Activated CD4-positive, alpha-beta T cell treated with anti-CD3 and anti-CD28 coated beads, Interleukin-2, amount 10 ng/mL, durations not matched to agents 7 days and 5 days (primary cell): ENCODE results near the gene BSG. TPM values are rescaled to one million over a fixed set of nuclear protein-coding genes. Genes with fewer than 3 reads are reported as not detected.

ENCODE experiments used
- CTCF ChIA-PET: fragments of 350-600 bp; sonication (Branson Sonifier 250); formaldehyde crosslinking; loops from one replicate; lab custom pipeline; 2021; ENCODE audit warnings: antibody characterized with exemption; lab: Charles Lee
- POLR2A ChIA-PET: fragments of 350-600 bp; sonication (Branson Sonifier 250); formaldehyde crosslinking; loops from one replicate; lab custom pipeline; 2021; ENCODE audit warnings: antibody characterized with exemption; lab: Charles Lee
- DNase-seq: peaks from one replicate; pipeline ENCODE4 v3.0.0-alpha.2; 2020
- H3K27ac Mint-ChIP-seq: one replicate; pipeline ENCODE4 v1.8.0; 2021; ENCODE audit warnings: mild to moderate bottlenecking, moderate library complexity, mixed read lengths
- H3K27me3 Mint-ChIP-seq: one replicate; pipeline ENCODE4 v1.8.0; 2021; ENCODE audit warnings: mixed read lengths
- H3K36me3 Mint-ChIP-seq: one replicate; pipeline ENCODE4 v1.8.0; 2021; ENCODE audit warnings: low read depth, mixed read lengths
- H3K4me1 Mint-ChIP-seq: one replicate; pipeline ENCODE4 v1.8.0; 2021; ENCODE audit warnings: mixed read lengths
- H3K4me3 Mint-ChIP-seq: one replicate; pipeline ENCODE4 v1.8.0; 2021; ENCODE audit warnings: mild to moderate bottlenecking, moderate library complexity, mixed read lengths
- H3K9me3 Mint-ChIP-seq: one replicate; pipeline ENCODE4 v1.8.0; 2021; ENCODE audit warnings: mixed read lengths
- total RNA-seq, 2 experiments: library from RNA; stranded (reverse); gene quantifications; one replicate each; pipeline ENCODE4 v1.2.3, GENCODE V29; 2021

The BSG gene
- total RNA-seq, 2 experiments from 2014 or later: 233 TPM

DNA sequence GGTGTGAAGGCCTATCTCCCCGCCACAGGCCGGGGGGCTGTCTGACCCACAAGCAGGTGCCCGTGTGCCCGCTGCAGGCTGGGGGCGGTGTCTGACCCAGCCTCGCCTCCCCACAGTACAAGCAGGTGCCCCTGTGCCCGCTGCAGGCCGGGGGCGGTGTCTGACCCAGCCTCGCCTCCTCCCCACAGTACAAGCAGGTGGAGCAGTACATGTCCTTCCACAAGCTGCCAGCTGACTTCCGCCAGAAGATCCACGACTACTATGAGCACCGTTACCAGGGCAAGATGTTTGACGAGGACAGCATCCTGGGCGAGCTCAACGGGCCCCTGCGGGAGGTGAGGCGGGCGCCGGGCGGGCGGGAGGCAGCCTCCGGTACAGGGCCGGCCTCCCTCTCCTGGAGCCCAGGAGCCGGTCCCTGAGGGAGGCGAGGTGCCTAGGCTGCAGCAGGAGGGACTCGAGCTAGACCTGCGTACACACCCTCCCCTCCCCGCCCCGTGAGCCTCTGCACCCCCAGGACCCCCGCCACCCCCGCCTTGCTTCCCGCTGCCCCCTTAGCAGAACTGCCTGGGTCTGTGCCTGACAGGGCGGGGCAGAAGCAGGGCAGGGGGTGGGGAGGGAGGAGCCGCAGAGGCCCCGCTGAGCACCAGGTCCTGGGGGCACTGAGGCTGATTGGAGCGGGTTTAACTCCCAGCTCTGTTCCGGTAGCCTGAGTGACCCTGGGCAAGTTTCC lies 37.8 kb downstream of the BSG start:
- POLR2A ChIA-PET: no interaction called here
- H3K27ac Mint-ChIP-seq: peak overlapping the region; percentile 96
- H3K27me3 Mint-ChIP-seq: no peaks in the 10 kb centered on the region
- peak; percentile 64 for DNase-seq
- no peaks in the 10 kb centered on the region for H3K9me3 Mint-ChIP-seq
- CTCF ChIA-PET: interaction anchor here (1.5 kb wide), 1 partner anchor 22 kb away, joined by 4 read pairs; no protein-coding TSS in a partner anchor
- peak overlapping the region; percentile 84 for H3K4me3 Mint-ChIP-seq
- peaks cover 18% of the 10 kb centered on the region for H3K4me1 Mint-ChIP-seq
- H3K36me3 Mint-ChIP-seq: peaks cover 11% of the 10 kb centered on the region

DNA sequence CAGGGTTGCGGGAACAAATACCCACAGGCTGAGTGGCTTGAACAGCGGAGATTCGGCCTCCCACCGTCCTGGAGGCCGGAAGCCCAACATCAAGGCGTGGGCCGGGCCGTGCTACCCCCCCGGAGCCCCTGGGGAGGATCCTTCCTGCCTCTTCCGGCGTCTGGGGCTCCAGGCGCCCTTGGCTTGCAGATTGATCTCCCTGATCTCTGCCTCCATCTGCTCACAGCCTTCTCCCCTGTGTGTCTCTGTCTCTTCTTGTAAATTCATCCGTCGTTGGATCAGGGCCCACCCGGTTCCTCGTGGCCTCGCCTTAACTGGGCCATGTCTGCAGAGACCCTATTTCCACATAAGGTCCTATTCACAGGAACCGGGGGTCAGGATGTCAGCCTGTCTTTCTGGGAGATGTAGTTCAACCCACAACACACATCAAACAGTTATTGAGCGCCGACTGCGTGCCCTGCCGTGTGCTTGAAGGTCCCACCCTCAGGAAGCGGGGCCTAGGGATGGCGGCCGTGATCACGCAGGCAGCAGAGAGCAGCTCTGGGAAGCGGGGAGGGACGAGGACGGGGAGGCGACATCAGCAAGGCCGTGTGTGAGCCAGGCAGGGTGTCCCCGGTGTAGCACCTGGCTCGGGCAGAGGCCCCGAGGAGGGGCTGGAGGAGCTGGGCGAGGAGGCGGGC lies 38.5 kb downstream of the BSG start:
- Mint-ChIP-seq H3K27me3 (no peaks in the 10 kb centered on the region), H3K9me3 (no peaks in the 10 kb centered on the region), H3K4me1 (peaks cover 21% of the 10 kb centered on the region), H3K4me3 (peak overlapping the region; percentile 84), H3K36me3 (peaks cover 16% of the 10 kb centered on the region), H3K27ac (peak overlapping the region; percentile 96)
- CTCF ChIA-PET: interaction anchor here (0.6 to 1.5 kb wide), 2 partner anchors 9 to 22 kb away, joined by 3 to 4 read pairs; no protein-coding TSS in a partner anchor
- POLR2A ChIA-PET: no interaction called here
- peak; percentile 74 for DNase-seq

DNA sequence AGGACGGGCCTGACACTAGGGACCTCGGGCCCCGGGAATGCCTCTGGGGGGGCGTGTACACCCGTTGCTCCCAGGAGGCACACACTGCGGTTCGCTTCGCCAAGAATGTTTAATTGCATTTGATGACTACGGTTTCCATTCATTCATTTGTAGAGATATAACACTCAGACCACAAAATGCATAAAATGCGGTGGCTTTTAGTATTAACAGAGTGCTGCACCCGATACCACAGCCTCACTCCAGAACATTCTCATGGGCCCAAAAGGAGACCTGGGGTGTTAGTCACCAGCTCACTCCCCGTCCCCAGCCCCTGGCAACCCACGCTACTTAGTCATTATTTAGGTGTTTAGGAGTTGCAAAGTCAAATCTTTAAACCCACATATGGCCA lies 39.1 kb downstream of the BSG start:
- Mint-ChIP-seq H3K4me3 (peak overlapping the region; percentile 84), H3K36me3 (peaks cover 16% of the 10 kb centered on the region), H3K4me1 (peaks cover 21% of the 10 kb centered on the region), H3K27me3 (no peaks in the 10 kb centered on the region), H3K9me3 (no peaks in the 10 kb centered on the region), H3K27ac (peak overlapping the region; percentile 96)
- DNase-seq: peak; percentile 26
- ChIA-PET POLR2A (no interaction called here), CTCF (interaction anchor here (0.6 kb wide), 1 partner anchor 10 kb away, joined by 3 read pairs; no protein-coding TSS in a partner anchor)

DNA sequence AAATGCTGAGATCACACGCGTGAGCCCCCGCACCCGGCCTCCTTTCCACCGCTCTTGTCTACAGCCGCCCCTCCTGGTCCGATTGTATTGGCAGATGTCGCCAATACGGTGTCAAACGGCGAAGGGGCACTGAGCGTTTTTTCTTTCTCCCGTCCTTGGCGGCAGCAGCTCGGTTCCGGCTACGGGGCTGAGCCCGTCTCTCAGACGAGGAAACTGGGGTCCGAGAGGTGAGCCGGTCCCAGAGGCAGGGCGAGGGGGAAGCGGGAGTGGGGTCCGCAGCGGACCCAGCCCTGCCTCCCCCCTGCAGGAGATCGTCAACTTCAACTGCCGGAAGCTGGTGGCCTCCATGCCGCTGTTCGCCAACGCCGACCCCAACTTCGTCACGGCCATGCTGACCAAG lies 40.5 kb downstream of the BSG start:
- Mint-ChIP-seq H3K9me3 (no peaks in the 10 kb centered on the region), H3K4me1 (peaks cover 21% of the 10 kb centered on the region), H3K27me3 (no peaks in the 10 kb centered on the region), H3K27ac (no peak overlapping the region), H3K36me3 (peaks cover 16% of the 10 kb centered on the region), H3K4me3 (no peak overlapping the region)
- POLR2A ChIA-PET: no interaction called here
- CTCF ChIA-PET: interaction anchor here (0.6 kb wide), 1 partner anchor 133 kb away, joined by 4 read pairs; no protein-coding TSS in a partner anchor
- DNase-seq: no peak

DNA sequence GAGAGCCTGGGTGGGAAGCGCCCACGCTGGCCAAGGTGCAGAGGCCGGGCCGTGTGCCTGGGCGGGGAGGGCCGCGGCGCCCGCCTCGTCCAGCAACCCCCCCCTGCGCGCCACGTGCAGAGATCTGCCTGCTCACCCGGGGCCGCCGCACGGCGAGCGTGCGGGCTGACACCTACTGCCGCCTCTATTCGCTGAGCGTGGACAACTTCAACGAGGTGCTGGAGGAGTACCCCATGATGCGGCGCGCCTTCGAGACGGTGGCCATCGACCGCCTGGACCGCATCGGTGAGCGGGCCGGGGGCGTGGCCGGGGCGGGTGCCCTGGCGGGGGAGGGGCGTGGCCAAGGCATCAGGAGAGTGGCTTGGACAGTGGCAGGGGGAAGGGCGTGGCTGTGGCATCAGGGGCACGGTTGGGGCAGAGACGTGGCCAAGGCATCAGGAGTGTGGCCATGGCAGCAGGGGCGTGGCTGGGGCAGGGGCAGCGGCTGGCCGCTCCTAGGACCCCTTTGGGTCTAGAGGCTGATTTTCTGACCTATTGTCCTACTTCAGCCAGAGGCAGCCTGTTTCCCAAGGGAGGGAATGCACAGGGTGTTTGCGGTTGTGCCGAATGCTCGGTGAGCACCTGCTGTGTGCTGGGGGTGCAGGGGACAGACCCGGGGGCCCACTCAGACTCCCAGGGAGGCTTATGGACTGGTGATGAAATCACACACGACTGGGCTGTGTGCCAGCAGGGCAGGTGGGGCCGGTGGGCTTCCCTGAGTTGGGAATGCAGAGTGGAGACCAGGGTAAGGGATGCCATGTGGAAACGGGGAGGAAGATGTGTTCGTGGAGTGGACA lies 41.6 kb downstream of the BSG start:
- H3K4me3 Mint-ChIP-seq: no peak overlapping the region
- DNase-seq: no peak
- H3K9me3 Mint-ChIP-seq: no peaks in the 10 kb centered on the region
- ChIA-PET CTCF (no interaction called here), POLR2A (no interaction called here)
- peak overlapping the region; percentile 60 for H3K27ac Mint-ChIP-seq
- H3K4me1 Mint-ChIP-seq: peaks cover 21% of the 10 kb centered on the region
- H3K27me3 Mint-ChIP-seq: no peaks in the 10 kb centered on the region
- H3K36me3 Mint-ChIP-seq: peaks cover 20% of the 10 kb centered on the region

DNA sequence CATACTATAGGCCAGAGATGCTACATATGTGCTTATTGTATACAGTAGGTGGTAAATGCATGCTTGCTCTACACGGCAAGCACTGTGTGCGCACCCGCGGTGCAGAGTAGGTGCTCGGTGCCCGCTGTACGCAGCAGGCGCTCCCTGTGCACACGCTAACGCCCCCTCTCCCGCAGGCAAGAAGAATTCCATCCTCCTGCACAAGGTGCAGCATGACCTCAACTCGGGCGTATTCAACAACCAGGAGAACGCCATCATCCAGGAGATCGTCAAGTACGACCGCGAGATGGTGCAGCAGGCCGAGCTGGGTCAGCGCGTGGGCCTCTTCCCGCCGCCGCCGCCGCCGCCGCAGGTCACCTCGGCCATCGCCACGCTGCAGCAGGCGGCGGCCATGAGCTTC lies 43.2 kb downstream of the BSG start:
- Mint-ChIP-seq H3K27me3 (no peaks in the 10 kb centered on the region), H3K4me1 (peaks cover 15% of the 10 kb centered on the region), H3K9me3 (no peaks in the 10 kb centered on the region), H3K36me3 (peaks cover 27% of the 10 kb centered on the region), H3K27ac (peak overlapping the region; percentile 31), H3K4me3 (no peak overlapping the region)
- ChIA-PET CTCF (no interaction called here), POLR2A (no interaction called here)
- DNase-seq: no peak

DNA sequence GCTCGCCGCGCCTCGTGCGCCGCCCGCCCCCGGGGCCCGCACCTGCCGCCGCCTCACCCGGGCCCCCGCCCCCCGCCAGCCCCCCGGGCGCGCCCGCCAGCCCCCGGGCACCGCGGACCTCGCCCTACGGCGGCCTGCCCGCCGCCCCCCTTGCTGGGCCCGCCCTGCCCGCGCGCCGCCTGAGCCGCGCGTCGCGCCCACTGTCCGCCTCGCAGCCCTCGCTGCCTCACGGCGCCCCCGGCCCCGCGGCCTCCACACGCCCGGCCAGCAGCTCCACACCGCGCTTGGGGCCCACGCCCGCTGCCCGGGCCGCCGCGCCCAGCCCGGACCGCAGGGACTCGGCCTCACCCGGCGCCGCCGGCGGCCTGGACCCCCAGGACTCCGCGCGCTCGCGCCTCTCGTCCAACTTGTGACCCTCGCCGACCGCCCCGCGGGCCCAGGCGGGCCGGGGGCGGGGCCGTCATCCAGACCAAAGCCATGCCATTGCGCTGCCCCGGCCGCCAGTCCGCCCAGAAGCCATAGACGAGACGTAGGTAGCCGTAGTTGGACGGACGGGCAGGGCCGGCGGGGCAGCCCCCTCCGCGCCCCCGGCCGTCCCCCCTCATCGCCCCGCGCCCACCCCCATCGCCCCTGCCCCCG lies 43.8 kb downstream of the BSG start:
- Mint-ChIP-seq H3K36me3 (peaks cover 27% of the 10 kb centered on the region), H3K4me1 (peaks cover 12% of the 10 kb centered on the region), H3K4me3 (no peak overlapping the region), H3K9me3 (no peaks in the 10 kb centered on the region), H3K27ac (no peak overlapping the region), H3K27me3 (no peaks in the 10 kb centered on the region)
- POLR2A ChIA-PET: no interaction called here
- CTCF ChIA-PET: no interaction called here
- DNase-seq: no peak

DNA sequence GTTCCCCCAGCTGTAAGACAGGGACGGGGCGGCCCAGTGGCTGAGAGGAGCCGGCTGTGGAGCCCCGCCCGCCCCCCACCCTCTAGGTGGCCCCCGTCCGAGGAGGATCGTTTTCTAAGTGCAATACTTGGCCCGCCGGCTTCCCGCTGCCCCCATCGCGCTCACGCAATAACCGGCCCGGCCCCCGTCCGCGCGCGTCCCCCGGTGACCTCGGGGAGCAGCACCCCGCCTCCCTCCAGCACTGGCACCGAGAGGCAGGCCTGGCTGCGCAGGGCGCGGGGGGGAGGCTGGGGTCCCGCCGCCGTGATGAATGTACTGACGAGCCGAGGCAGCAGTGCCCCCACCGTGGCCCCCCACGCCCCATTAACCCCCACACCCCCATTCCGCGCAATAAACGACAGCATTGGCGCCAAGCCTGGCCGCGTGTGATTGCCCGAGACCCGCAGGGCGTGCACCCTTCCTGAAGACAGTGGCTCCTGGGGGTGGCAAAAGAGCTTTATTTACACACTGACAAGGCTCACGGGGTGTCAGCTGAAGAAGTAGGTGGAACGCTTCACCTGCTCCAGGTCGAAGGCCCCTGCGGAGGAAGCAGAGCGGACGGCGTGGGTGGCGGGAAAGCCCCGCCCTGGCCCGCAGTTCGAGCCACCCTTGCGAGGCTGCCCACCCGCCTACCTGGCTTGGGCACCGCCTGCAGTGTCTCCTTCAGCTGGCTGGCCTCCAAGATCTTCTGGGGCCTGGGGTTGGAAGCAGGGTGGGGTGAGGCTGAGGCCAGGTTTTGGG lies 44.5 kb downstream of the BSG start:
- CTCF ChIA-PET: no interaction called here

DNA sequence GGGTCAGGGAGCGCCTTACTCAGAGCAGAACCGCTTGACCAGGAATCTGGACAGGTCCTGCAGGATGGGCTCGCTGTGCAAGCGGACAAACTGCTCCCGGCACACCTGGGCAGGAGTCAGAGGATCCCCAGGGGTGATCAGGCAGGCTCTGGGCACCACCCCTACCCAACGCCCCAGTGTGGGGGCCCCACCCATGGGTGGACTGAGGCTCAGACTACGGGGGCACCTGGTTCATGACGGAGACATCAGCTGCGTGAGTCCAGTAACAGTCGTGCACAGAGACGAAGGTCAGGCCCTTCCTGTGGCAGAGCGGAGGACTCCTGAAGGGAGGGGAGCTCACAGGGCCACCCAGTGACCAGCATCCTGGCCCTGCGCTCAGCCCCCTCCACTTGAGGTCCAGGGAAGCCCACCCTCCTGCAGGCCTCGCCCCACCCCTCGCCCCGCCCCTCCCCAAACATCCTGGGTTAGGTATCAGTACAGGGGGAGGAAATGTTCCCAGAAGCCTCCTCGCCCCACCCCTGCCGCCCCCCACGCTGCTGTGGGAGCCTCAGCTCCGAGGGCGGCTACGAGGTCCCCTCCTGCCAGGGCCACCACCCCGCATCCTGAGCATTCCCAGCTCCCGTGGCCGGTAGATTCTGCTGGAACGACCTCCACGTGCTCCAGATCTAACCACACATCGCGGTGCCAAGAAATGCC lies 45.3 kb downstream of the BSG start:
- Mint-ChIP-seq H3K27me3 (no peaks in the 10 kb centered on the region), H3K36me3 (peaks cover 26% of the 10 kb centered on the region)
- POLR2A ChIA-PET: no interaction called here

More for the DNA sequence above, 44.5 kb downstream of the BSG start:
- H3K9me3 Mint-ChIP-seq: no peaks in the 10 kb centered on the region
- H3K4me3 Mint-ChIP-seq: no peak overlapping the region
- peaks cover 27% of the 10 kb centered on the region for H3K36me3 Mint-ChIP-seq
- no peak for DNase-seq
- H3K27ac Mint-ChIP-seq: no peak overlapping the region
- peaks cover 8% of the 10 kb centered on the region for H3K4me1 Mint-ChIP-seq
- POLR2A ChIA-PET: no interaction called here
- H3K27me3 Mint-ChIP-seq: no peaks in the 10 kb centered on the region

DNA sequence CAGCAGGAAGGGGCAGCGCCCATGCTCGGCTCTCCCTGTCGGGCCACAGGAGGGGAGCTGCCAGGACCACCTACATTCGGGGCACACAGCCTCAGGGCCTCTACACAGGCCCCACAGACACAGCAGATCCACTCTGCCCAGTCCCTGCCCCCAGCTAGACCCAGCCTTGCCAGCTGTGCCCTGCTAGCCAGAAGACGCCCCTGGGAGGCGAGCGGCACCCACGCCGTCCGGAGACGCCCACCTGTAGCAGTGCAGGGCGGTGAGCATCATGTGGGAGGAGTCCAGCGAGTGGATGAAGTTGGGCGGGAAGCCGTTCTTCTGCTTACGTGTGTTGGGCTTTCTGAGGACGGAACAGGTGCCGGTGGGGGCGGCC lies 45.8 kb downstream of the BSG start:
- no peaks in the 10 kb centered on the region for H3K9me3 Mint-ChIP-seq
- CTCF ChIA-PET: interaction anchor here (0.6 kb wide), 1 partner anchor 13 kb away, joined by 3 read pairs; no protein-coding TSS in a partner anchor
- H3K27ac Mint-ChIP-seq: no peak overlapping the region
- POLR2A ChIA-PET: no interaction called here
- peaks cover 3% of the 10 kb centered on the region for H3K4me1 Mint-ChIP-seq
- no peak overlapping the region for H3K4me3 Mint-ChIP-seq
- no peak for DNase-seq
- H3K27me3 Mint-ChIP-seq: no peaks in the 10 kb centered on the region
- peaks cover 26% of the 10 kb centered on the region for H3K36me3 Mint-ChIP-seq

More for the DNA sequence above, 45.3 kb downstream of the BSG start:
- no peak for DNase-seq
- Mint-ChIP-seq H3K4me1 (peaks cover 5% of the 10 kb centered on the region), H3K4me3 (no peak overlapping the region), H3K9me3 (no peaks in the 10 kb centered on the region), H3K27ac (no peak overlapping the region)
- CTCF ChIA-PET: interaction anchor here (0.6 kb wide), 1 partner anchor 14 kb away, joined by 3 read pairs; no protein-coding TSS in a partner anchor

DNA sequence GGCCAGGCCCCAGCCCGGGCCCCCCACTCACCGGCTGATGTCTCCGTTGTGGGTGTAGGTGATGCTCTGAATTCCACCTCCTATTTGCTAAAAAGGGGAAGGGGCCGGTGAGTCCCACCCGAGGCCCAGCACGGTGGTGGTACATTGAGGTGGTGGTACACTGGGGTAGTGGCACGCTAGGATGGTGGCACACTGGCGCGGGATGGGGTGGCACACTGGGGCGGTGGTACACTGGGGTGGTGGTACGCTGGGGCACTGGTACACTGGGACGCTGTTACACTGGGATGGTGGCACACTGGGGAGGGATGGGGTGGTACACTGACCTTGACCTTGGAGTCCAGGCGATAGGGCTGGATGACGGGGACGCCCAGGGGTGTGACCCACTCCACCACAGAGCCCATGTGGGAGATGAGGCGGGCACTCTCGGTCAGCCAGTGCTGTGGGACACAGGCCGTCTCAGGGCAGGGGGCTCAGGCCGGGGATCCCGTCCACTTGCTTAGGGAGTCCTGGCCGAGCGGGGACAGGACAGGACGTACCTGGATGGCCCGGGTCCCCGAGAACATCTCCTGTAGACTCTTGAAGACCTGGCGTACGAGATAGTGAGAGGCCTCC lies 46.4 kb downstream of the BSG start:
- Mint-ChIP-seq H3K36me3 (peaks cover 30% of the 10 kb centered on the region), H3K9me3 (no peaks in the 10 kb centered on the region), H3K4me3 (no peak overlapping the region), H3K27me3 (no peaks in the 10 kb centered on the region), H3K4me1 (peaks cover 3% of the 10 kb centered on the region), H3K27ac (no peak overlapping the region)
- no peak for DNase-seq
- ChIA-PET POLR2A (no interaction called here), CTCF (no interaction called here)
